K562 (cell line): Measurements from ENCODE around the gene IP6K3. TPM values are rescaled to one million over a fixed set of nuclear protein-coding genes. Genes with fewer than 3 reads are reported as not detected.
A peak's percentile ranks its signal among the peaks of the same experiment; 100 is the strongest.

ENCODE experiments used
- ATF3 ChIP-seq, 2 experiments: fragments of 450-650 bp in 1 of 2; sonication (generic) in 1 of 2; formaldehyde crosslinking in 1 of 2; IDR thresholded peaks in 1 of 2; conservative IDR thresholded peaks in 1 of 2; 2 replicates each; pipeline versions ENCODE4 v1.6.1 to v1.8.1; 2016 to 2023; ENCODE audit warnings: mild to moderate bottlenecking in 2 of 2, moderate library complexity in 2 of 2, inconsistent platforms in 1 of 2, missing genetic modification reagents in 1 of 2
- BRCA1 ChIP-seq, 2 experiments: fragments of 450-650 bp in 1 of 2; sonication (generic) in 1 of 2; formaldehyde crosslinking in 1 of 2; IDR thresholded peaks; 2 replicates each; pipeline versions ENCODE4 v1.5.0 to v1.6.1; 2017 to 2020; ENCODE audit warnings: mild to moderate bottlenecking in 1 of 2, missing genetic modification reagents in 1 of 2
- CREBBP ChIP-seq: IDR thresholded peaks from one replicate; pipeline ENCODE4 v1.6.1; 2012; ENCODE audit warnings: low read depth, mild to moderate bottlenecking, control low read depth, inconsistent platforms, low read length
- DPF2 ChIP-seq: fragments of 450-650 bp; IDR thresholded peaks from 2 replicates; pipeline ENCODE4 v1.6.1; 2016
- ETV1 ChIP-seq: fragments of 450-650 bp; conservative IDR thresholded peaks from 2 replicates; pipeline ENCODE4 v1.6.1; 2016; ENCODE audit warnings: missing genetic modification characterization, control low read depth, low read depth, missing compliant biosample characterization
- JUNB ChIP-seq: fragments of 450-650 bp; formaldehyde crosslinking; conservative IDR thresholded peaks from 2 replicates; pipeline ENCODE4 v1.4.0; 2020; ENCODE audit warnings: mild to moderate bottlenecking
- MXI1 ChIP-seq: IDR thresholded peaks from 2 replicates; pipeline ENCODE4 v1.6.1; 2011; ENCODE audit warnings: low read depth, mild to moderate bottlenecking, improper control_type of control experiment, low read length
- NCOA6 ChIP-seq: fragments of 450-650 bp; IDR thresholded peaks from 2 replicates; pipeline ENCODE4 v1.6.1; 2017; ENCODE audit warnings: mild to moderate bottlenecking
- NFIX ChIP-seq: fragments of 250-450 bp; sonication (Bioruptor Pico); IDR thresholded peaks from 2 replicates; pipeline ENCODE4 v1.4.0; 2020; ENCODE audit warnings: low read depth, mild to moderate bottlenecking, moderate library complexity
- PHF21A ChIP-seq: fragments of 450-650 bp; IDR thresholded peaks from 2 replicates; pipeline ENCODE4 v1.6.1; 2017; ENCODE audit warnings: low read depth, borderline replicate concordance
- POLR2G ChIP-seq: fragments of 200-400 bp; formaldehyde crosslinking; IDR thresholded peaks from 2 replicates; pipeline ENCODE4 v1.6.1; 2017; ENCODE audit warnings: low read depth, mild to moderate bottlenecking, antibody characterized with exemption, low read length, moderate library complexity
- SMARCA4 ChIP-seq: fragments of 450-650 bp; IDR thresholded peaks from 2 replicates; pipeline ENCODE4 v1.6.1; 2016
- SMARCB1 ChIP-seq: IDR thresholded peaks from 2 replicates; pipeline ENCODE4 v1.6.1; 2011; ENCODE audit warnings: improper control_type of control experiment, low read depth; ENCODE audit not compliant: insufficient read length
- VEZF1 ChIP-seq: fragments of 200-800 bp; sonication (Bioruptor generic); IDR thresholded peaks from 2 replicates; pipeline ENCODE4 v1.6.1; 2017; ENCODE audit warnings: missing genetic modification characterization, missing compliant biosample characterization
- ZFP36 ChIP-seq: fragments of 150-350 bp; IDR thresholded peaks from 2 replicates; pipeline ENCODE4 v1.6.1; 2018; ENCODE audit warnings: low read length, low read depth; ENCODE audit not compliant: partially characterized antibody
- ZHX1 ChIP-seq: fragments of 150-350 bp; conservative IDR thresholded peaks from 2 replicates; pipeline ENCODE4 v1.6.1; 2014; ENCODE audit warnings: low read length
- ZNF12 ChIP-seq: sonication (generic); formaldehyde crosslinking; IDR thresholded peaks from 2 replicates; pipeline ENCODE4 v1.4.0; 2020; ENCODE audit warnings: mild to moderate bottlenecking, missing genetic modification reagents
- ZNF212 ChIP-seq: fragments of 450-650 bp; formaldehyde crosslinking; IDR thresholded peaks from 2 replicates; pipeline ENCODE4 v1.4.0; 2020; ENCODE audit warnings: mild to moderate bottlenecking
- ZNF507 ChIP-seq: conservative IDR thresholded peaks from 2 replicates; pipeline ENCODE4 v1.6.1; 2017; ENCODE audit warnings: missing genetic modification characterization, missing compliant biosample characterization
- polyA plus RNA-seq, 8 experiments: library from polyadenylated mRNA; depleted of rRNA in 4 of 8; stranded (reverse) in 5 of 8; unstranded in 3 of 8; fragments of >200 nt; fragmentation: Nextera tagmentation in 2 of 8; fragmentation: Illumina TruSeq in 1 of 8; extraction: Ambion mirVana in 2 of 8; extraction: Trizol in 1 of 8; gene quantifications; 2 replicates each; pipeline versions ENCODE4 v1.2.1 to v1.2.3, GENCODE V29; 2011 to 2014; ENCODE audit warnings: inconsistent platforms in 1 of 8, missing spikeins in 1 of 8
- total RNA-seq, 7 experiments: library from RNA; depleted of rRNA in 6 of 7; stranded (reverse); fragments of >200 nt in 6 of 7; fragmentation: Illumina TruSeq in 2 of 7; extraction: Trizol in 2 of 7; gene quantifications; 2 replicates each; pipeline versions ENCODE4 v1.2.1 to v1.2.3, GENCODE V29; 2011 to 2021; ENCODE audit warnings: low replicate concordance in 1 of 7
- TF ChIP-seq, protein P1 (sequence below): fragments of 450-650 bp; formaldehyde crosslinking; conservative IDR thresholded peaks from 2 replicates; pipeline ENCODE4 v1.4.0; 2022; ENCODE audit warnings: mild to moderate bottlenecking, missing genetic modification characterization

IP6K3 gene
- total and polyA plus RNA-seq, 9 of the 15 experiments (the other 6 are each of a cell fraction or from before 2014, with no cell fraction given): not detected

DNA sequence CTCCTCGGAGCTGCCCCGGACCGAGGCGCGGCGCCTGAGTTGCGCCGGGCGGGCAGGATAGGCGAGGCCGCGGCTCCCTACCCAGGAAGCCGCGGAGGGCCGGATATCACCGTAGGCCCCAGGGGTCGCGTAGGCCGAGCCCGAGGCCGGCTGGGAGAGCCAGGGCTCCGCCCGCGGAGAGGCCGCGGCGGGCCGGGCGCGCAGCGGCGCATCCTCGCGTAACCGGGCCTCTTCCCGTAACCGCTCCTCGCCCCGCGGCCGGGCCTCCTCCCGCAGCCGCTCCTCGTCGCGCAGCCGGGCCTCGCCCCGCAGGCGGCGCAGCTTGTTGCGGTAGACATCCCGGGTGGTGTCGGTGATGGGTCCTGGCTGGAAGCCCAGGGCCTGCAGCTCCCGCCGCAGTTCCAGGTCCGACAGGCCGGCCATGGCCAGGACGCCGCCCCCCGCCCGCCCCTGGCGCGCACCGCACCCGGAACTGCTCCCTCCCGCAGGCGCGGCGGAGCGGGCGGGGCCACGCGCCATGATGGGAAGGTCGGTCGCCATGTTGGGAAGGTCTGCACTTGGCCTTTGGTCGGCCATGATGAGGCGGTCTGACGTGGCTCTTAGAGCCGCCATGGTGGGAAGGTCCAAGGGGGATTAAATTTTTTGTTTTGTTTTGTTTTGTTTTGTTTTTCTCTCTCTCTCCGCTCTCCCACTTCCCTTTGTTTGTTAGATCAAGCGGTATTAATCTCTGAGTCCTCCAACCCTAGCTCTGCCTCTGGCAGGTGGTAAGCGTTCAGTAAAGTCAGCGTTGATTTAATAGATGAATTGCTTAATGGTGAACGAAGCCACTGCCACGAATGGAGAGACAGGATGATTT, 42.2 kb upstream of the IP6K3 start, which contains the start of gene LEMD2 (continued):
- TF ChIP-seq ATF3 (IDR thresholded peaks at IDR 0.05) (no peak; the same call in 1 of the 2 replicates), ATF3 (CRISPR knock-in tag; conservative IDR thresholded peaks at IDR 0.05) (no peak; the same call in 1 of the 2 replicates), SMARCB1 (no peak), NFIX (no peak), POLR2G (peak; percentile 90), VEZF1 (CRISPR knock-in tag) (peak; percentile 98), ZNF12 (peak; percentile 20; the same call in 1 of the 2 replicates), ZNF212 (CRISPR knock-in tag) (no peak), CREBBP (no peak), NCOA6 (no peak), PHF21A (no peak), ETV1 (tag) (no peak), JUNB (CRISPR knock-in tag) (no peak), ZFP36 (no peak), BRCA1 (IDR thresholded peaks at IDR 0.05) (no peak), BRCA1 (CRISPR knock-in tag; IDR thresholded peaks at IDR 0.05) (no peak), SMARCA4 (no peak), DPF2 (peak; percentile 67), ZNF507 (tag) (no peak), ZHX1 (peak; percentile 99), MXI1 (no peak)
- TF ChIP-seq, protein P1, sequence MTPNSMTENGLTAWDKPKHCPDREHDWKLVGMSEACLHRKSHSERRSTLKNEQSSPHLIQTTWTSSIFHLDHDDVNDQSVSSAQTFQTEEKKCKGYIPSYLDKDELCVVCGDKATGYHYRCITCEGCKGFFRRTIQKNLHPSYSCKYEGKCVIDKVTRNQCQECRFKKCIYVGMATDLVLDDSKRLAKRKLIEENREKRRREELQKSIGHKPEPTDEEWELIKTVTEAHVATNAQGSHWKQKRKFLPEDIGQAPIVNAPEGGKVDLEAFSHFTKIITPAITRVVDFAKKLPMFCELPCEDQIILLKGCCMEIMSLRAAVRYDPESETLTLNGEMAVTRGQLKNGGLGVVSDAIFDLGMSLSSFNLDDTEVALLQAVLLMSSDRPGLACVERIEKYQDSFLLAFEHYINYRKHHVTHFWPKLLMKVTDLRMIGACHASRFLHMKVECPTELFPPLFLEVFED (CRISPR knock-in tag): peak; percentile 94
